GM12874 (cell line): ENCODE measurements around the gene TNKS1BP1.

Source experiments
- TF ChIP-seq, protein P1 (sequence below): IDR thresholded peaks from 2 replicates; pipeline ENCODE4 v1.5.1; 2011; ENCODE audit warnings: low read depth, mild to moderate bottlenecking, control low read depth, low read length, moderate library complexity; ENCODE audit not compliant: insufficient read depth

TNKS1BP1 gene

DNA sequence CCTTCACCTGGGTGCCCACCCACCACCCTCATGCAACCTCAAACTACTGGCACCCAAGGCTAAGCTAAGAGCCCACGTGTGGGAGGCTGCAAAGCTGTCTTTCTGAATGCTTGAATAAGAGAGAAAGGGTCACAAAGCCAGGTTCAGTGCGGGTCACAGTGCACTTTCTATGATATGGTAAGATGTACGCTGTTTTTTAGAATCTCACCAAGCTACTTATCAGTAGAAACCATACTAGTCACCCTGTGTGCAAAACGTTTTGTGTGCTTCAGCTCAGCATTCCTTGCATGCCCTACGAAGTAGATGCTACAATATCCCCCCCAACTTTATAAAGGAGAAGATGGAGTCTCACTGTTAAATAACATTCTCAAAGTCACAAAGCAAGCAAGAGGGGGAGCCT is 28.3 kb upstream of the TNKS1BP1 start:
- TF ChIP-seq, protein P1, sequence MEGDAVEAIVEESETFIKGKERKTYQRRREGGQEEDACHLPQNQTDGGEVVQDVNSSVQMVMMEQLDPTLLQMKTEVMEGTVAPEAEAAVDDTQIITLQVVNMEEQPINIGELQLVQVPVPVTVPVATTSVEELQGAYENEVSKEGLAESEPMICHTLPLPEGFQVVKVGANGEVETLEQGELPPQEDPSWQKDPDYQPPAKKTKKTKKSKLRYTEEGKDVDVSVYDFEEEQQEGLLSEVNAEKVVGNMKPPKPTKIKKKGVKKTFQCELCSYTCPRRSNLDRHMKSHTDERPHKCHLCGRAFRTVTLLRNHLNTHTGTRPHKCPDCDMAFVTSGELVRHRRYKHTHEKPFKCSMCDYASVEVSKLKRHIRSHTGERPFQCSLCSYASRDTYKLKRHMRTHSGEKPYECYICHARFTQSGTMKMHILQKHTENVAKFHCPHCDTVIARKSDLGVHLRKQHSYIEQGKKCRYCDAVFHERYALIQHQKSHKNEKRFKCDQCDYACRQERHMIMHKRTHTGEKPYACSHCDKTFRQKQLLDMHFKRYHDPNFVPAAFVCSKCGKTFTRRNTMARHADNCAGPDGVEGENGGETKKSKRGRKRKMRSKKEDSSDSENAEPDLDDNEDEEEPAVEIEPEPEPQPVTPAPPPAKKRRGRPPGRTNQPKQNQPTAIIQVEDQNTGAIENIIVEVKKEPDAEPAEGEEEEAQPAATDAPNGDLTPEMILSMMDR, result no peak

DNA sequence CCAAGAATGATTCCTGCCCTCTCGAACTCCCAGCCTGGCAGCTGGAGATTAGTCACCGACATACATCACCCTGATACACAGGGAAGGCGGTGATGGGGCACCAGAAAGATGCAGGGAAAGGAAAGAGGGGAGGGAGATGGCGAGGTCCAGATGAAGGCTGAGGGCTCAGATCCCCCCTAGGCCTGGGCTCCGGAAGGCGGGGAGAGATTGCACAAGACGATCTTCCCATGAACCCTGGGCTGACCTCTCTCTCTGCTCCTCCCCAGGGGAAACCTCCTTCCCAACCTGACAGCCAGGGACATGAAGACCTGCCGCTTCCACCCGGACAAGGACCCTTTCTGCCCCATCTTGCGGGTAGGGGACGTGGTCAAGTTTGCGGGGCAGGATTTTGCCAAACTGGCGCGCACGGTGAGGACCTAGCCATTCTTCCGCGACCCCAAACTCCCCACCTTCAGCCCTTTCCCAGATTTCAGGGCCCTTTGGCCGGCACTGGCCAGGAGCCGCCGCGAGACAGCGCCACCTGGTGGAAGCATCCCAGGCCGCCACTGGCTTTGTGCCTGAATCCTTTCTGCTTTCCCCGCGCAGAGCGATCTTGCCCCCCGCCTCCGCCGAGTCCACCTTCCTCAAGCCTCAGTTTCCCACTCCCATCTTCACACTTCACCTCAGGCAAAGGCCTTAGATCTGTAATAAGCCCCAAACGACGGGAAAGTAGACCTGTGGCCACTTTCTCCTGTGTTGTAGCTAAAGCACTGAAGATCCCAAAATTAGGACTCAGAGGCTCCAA is 24.9 kb upstream of the TNKS1BP1 start:
- TF ChIP-seq, protein P1, result peak; percentile 89

DNA sequence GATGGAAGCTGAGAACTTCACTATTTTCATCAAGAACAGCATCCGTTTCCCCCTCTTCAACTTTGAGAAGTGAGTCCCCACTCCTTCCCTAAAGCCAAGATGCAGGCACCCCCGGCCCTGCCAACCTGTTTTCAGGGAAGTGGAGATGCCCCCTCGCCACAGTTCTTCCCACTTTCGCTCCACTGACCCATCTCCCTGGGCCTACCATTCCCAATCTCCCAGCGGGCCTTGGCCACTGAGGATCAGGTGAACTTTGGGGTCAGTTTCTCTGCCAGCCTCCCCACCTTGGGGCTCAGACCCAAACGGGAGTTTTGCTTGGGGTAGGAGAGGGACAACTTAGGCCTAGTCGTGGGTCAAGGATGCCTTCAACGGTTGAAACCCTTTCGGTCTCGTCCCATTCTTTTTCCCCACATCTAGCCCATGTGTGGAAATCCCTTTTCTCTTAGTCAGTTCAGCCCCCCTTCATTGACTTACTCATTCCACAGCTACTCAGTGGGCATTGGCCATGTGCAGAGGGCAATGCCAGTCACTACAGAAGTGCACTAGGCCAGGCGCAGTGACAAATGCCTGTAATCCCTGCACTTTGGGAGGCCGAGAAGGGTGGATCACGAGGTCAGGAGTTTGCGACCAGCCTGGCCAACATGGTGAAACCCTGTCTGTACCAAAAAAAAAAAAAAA is 24.0 kb upstream of the TNKS1BP1 start:
- TF ChIP-seq, protein P1, result no peak

DNA sequence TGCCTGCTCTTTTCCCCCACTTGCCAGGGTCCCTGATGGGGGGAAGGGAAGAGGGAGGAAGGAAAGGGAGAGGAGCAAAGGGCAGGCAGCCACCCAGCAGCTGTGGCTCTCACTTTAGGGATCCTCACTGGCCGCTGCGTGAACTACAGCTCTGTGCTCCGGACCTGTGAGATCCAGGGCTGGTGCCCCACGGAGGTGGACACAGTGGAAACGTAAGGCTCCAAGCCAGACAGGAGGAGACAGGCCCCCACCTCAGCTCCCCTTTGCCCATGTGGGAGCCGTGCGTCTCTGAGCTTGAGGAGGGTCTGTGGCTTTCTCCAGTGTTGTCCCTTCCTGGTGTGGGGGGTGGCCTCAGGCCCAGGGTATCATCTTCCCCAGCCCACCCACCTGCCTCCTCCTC is 23.3 kb upstream of the TNKS1BP1 start:
- TF ChIP-seq, protein P1, result no peak

DNA sequence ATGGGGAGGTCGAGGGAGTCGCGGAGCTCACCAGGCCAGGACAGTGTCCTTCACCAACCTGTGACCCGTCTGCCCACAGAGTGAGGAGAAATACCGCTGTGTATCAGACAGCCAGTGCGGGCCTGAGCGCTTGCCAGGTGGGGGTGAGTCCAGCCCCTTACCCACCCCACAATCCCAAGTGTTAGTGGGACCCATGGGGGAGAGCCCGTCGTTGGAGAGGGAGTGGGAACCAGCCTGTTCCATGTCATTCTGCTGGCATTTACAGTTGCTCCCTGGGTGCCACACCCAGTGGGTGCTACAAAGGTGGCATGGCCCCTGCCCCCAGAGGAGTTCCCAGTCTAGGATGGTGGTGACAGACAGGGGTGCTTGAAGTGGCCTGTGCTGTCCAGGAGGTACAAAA is 22.6 kb upstream of the TNKS1BP1 start:
- TF ChIP-seq, protein P1, result no peak

DNA sequence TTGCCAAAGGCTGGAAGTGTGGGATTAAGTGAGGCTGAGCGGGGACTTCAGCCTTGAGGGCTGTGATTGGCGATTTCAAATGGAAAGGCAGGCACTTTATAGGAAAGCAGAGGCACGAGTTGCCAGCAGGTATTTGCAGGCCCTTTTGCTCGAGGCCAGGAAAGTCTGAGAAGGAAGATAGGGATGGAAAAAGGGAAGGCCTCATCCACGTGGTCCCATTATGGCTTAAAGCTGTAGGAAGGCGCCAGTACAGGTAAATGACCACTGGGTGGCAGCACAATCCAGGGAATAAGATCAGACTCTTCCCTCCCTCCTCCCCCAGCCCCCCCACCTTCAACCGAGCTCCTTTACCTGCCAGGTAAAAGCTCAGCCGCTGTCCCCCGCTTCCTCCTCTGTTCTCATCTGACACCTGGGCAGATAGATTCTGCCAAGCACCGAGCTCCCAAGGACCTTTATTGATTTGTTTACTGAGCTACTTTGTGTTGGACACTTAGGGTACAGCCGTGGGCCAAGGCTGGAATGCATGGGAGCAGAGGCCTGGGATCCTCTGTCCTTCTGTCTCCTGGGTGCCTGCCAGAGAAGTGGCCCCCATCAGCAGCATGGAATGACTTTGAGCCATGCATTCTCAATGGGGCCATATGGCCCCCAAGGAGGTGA is 20.9 kb upstream of the TNKS1BP1 start:
- TF ChIP-seq, protein P1, result peak; percentile 74

DNA sequence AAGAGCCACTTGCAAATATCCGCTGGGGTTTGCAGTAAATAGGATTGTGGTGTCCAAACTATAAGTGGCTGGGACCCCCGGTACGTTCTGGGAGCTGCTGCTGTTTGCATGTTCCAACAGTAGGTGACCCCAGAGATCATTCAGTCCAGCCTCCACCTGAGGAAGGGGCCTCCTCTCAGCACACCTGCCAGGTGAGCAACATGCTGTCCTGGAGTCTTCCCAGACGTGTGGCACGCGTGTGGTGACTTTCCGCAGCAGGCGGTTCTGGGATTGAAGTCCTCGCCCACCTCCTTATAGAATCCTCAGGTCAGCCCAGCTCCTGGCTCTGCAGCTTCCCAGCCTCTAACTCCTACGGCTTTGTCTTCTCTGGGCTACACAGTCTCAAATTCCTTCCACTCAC is 20.1 kb upstream of the TNKS1BP1 start:
- TF ChIP-seq, protein P1, result no peak
